GM10266 (cell line): ENCODE data around the gene LGI4.

Source experiments
- DNase-seq: peaks from one replicate; pipeline ENCODE4 v3.0.0; 2012; ENCODE audit errors: extremely low spot score
- TF ChIP-seq, protein P1 (sequence below): IDR thresholded peaks from 2 replicates; pipeline ENCODE4 v1.5.1; 2012; ENCODE audit warnings: mild to moderate bottlenecking, low read depth; ENCODE audit not compliant: control insufficient read depth, insufficient read depth; ENCODE audit errors: missing control alignments

Gene LGI4

DNA sequence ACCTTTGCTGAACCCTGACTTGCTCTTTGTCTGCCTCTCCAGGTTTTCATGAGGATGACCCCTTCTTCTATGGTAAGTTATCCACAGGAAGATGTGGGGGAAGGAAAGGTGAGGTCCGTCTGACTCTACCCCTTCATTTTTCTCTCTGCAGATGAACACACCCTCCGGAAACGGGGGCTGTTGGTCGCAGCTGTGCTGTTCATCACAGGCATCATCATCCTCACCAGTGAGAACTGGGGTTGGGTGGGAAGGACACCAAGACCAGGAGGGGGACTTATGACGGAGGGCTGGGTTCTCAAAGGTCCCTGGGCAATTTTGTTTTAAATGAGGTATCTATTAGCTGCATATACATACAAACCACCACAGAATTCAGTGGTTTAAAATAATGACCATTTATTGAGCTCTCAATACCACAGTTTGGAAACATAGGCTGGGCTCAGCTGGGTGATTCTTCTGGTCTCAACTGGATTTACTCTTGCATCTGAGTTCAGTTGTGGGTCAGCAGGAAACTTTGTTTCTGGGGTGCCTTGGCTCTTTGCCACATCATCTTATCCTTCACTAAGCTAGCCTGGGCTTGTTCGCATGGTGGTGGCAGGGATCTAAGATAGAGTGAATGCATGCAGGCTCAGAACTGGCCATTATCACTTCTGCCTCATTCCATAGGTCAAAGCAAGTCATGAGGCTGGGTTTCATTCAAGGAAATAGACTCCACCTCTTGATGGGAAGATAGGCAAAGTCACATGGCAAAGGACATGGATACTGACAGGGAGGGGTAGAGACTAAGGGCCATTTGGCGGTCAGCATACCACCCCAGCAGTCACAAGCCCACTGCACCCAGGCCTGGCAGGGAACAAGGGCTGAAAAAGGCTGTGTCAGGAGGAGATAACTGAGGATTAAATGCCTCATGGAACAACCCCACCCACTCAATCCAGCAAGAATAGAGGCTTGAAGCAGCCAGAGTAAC is 31.5 kb upstream of the LGI4 start:
- TF ChIP-seq, protein P1, sequence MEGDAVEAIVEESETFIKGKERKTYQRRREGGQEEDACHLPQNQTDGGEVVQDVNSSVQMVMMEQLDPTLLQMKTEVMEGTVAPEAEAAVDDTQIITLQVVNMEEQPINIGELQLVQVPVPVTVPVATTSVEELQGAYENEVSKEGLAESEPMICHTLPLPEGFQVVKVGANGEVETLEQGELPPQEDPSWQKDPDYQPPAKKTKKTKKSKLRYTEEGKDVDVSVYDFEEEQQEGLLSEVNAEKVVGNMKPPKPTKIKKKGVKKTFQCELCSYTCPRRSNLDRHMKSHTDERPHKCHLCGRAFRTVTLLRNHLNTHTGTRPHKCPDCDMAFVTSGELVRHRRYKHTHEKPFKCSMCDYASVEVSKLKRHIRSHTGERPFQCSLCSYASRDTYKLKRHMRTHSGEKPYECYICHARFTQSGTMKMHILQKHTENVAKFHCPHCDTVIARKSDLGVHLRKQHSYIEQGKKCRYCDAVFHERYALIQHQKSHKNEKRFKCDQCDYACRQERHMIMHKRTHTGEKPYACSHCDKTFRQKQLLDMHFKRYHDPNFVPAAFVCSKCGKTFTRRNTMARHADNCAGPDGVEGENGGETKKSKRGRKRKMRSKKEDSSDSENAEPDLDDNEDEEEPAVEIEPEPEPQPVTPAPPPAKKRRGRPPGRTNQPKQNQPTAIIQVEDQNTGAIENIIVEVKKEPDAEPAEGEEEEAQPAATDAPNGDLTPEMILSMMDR, result no peak
- DNase-seq, result no peak

DNA sequence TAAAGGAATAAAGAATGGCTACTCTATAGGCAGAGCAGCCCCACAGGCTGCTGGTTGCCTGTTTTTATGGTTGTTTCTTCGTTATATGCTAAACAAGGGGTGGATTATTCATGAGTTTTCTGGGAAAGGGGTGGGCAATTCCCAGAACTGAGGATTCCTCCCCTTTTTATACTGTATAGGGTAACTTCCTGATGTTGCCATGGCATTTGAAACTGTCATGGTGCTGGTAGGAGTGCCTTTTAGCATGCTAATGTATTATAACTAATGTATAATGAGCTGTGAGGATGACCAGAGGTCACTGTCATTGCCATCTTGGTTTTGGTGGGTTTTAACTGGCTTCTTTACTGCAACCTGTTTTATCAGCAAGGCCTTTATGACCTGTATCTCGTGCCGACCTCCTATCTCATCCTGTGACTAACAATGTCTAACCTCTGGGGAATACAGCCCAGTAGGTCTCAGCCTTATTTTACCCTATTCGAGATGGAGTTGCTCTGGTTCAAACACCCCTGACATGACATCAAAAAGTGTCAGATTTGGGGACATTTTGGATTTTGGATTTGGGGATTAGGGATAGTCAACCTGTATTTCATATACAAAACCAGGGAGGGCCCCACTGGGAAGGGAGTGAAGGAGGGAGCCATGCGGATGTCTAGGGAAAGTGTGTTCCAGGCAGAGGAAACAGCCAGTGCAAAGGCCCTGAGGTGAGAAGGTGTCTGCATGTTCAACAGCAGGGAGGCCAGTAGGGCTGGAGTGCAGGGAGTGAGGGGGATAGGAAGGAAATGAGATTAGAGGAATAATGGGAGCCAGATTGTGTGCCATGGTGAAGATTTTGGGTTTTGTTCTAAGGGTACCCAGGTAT is 30.6 kb upstream of the LGI4 start:
- TF ChIP-seq, protein P1, result no peak
- DNase-seq, result no peak

DNA sequence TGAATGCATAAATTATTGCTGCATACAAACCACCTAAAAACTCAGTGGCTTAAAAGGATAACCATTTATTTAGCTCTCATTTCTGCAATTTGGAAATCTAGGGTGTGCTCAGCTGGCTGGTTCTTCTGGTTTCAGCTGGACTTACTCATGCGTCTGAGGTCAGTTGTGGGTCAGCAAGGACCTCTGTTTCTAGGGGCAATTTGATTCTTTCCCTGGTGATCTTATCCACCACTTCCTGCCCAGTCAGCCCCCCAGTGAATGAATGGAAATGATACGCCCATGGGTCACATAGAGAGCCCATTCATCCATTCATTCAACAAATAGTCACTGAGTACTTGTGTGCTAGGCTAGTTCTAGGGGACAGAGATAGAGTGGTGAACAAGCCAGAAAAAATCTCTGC is 29.6 kb upstream of the LGI4 start:
- no peak for DNase-seq
- TF ChIP-seq, protein P1, result no peak

DNA sequence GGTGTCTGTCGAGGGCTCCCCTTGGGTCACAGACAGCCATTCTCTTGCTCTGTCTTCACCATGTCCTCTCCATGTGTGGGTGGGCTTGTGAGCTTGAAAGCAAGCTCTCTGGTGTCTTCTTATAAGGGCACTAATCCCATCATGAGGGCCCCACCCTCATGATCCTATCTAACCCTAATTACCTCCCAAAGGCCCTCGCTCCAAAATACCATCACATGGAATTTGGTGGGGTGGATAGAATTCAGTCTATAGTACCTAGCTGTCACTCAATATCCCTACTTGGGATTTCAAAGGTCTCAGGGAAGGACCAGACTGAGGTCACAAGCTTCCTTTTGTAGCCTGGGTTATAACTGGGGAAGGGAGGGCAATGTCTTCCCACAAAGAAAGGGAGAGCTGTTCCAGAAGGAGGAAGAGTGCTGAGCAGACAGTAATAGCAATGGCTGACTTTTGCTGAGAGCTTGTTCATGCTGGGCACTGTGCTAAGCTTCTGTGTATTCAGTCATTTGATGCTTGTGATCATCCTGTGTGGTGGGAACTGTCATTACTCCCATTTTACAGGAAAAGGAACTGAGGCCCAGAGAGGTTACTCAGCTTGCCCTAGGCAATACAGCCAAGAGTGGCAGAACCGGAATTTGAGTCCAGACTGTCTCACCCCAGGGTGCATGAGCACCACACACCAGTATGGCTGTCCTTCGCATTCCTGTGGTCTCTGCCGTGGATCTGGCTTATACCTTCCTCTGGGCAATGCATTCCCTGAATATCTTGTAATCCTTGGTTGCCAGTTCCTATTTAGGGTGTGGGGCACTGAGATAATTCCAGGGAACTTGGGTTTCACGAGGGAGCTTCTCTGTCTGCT is 27.8 kb upstream of the LGI4 start:
- TF ChIP-seq, protein P1, result no peak
- no peak for DNase-seq

DNA sequence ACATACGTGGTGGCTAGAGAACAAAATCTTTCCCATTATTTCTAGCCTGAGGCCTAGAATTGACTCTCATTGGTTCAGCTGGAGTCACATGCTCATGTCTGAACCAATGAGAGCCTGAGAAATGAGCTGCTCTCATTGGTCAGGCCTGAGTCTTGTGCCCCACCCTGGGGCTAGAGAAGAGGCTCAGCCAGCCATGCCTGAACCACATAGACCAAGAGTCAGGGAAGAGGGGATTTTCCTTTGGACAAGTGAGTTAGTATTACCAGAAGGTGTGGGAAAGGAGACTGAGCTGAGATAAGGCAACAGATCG is 26.5 kb upstream of the LGI4 start:
- DNase-seq, result no peak
- TF ChIP-seq, protein P1, result no peak

DNA sequence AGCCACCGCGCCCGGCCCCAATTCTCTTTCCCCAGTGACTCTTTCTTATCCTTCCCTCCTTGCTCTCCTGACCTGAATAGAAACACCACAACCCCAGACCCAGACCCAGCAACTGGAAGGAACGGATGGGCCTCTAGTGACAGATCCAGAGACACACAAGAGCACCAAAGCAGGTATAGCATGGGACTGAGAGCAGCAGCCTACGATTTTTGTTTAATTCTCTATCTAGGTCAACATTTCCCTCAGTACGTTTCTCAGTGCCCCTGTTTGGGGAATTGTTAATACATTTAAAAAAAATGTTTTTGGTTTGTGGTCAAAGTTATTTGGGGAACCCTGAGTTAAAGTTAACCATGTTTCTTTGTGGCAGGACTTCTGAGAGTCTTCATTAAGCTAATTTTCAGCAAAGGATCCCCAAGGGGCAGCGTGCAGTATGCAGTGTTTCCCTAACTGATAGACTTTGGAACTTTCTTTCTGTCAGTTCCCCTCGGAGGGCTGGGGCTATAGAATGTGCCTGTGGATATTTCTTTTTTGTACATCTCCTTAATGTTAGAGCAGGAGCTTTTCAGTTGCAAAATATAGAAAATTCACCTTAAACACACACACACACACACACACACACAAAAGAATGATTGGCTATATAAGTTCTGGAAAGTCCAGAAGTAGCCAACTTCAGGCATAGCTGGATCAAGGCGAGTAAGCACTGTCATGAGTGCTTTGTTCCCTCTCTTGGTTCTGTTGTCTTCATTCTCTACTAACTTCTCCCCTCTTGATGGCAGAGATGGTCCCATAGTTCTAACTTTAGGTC is 26.0 kb upstream of the LGI4 start:
- TF ChIP-seq, protein P1, result no peak
- DNase-seq, result no peak
